Esophagus muscularis mucosa (tissue), 3 donors: ENCODE measurements around the gene CEL.

Source experiments
- POLR2A ChIP-seq: fragments of 450-650 bp; IDR thresholded peaks from one replicate; pipeline ENCODE4 v1.6.1; 2017; ENCODE audit warnings: antibody characterized with exemption, moderate library complexity, mild to moderate bottlenecking, low read depth
- POLR2AphosphoS5 ChIP-seq, 2 donors: sonication (generic); formaldehyde crosslinking; IDR thresholded peaks; one replicate each; pipeline ENCODE4 v1.6.1; 2017; ENCODE audit warnings: antibody characterized with exemption in 2 of 2
- TF ChIP-seq, protein P1 (sequence below), 3 experiments: fragments of 200-600 bp in 2 of 3; fragments of 450-650 bp in 1 of 3; sonication (generic) in 2 of 3; IDR thresholded peaks; one replicate each; pipeline ENCODE4 v1.5.1; 2017 to 2019; ENCODE audit warnings: antibody characterized with exemption in 3 of 3, mild to moderate bottlenecking in 2 of 3, moderate library complexity in 1 of 3

DNA sequence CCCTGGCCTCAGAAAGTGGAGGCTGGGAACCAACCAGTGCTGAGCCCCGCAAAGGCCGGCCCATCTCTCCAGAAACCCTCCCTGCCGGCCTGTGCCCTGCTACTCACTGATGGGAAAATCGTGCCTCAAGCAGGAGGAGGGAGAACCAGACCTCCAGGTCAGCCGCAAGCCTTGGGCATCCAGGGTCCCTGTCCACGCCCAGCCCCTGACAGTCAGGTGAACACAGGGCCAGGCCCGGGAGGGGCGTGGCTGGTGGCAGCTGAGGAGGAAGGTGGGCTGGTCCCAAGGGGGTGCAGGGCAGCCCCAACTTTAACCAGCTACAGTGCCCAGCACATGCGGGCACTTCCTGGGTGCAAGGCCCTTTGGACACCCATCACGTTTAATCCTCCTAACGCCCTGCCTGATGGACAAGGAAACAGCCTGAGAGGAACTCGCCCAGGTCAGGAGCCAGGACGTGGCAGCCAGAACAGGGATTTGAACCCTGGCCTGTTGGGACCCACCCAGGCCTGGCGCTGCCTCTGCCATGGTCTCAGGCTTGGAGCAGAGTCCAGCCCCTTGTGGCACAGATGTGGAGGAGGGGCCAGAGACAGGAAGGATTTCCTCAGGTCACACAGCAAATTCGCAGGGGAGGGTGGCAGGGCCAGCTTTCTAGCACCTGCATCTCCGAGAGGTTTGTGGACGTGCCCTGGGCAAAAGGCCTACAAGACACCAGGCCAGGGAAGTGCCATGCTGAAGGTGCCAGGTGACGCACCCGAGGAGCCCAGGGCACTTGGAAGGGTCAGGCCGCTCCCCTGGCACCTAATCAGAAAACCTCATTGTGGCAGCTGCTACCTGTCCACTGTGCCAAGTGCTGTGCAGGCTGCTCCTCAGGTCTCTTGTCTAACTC lies 54.8 kb downstream of the CEL start:
- TF ChIP-seq, protein P1, sequence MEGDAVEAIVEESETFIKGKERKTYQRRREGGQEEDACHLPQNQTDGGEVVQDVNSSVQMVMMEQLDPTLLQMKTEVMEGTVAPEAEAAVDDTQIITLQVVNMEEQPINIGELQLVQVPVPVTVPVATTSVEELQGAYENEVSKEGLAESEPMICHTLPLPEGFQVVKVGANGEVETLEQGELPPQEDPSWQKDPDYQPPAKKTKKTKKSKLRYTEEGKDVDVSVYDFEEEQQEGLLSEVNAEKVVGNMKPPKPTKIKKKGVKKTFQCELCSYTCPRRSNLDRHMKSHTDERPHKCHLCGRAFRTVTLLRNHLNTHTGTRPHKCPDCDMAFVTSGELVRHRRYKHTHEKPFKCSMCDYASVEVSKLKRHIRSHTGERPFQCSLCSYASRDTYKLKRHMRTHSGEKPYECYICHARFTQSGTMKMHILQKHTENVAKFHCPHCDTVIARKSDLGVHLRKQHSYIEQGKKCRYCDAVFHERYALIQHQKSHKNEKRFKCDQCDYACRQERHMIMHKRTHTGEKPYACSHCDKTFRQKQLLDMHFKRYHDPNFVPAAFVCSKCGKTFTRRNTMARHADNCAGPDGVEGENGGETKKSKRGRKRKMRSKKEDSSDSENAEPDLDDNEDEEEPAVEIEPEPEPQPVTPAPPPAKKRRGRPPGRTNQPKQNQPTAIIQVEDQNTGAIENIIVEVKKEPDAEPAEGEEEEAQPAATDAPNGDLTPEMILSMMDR (IDR thresholded peaks at IDR 0.05): no peak
- TF ChIP-seq POLR2A: no peak
- no peak for TF ChIP-seq POLR2AphosphoS5 (IDR thresholded peaks at IDR 0.05)
